Measurements from ENCODE around the gene PYGB. TPM values are rescaled to one million over a fixed set of nuclear protein-coding genes. Genes with fewer than 3 reads are reported as not detected.

PYGB gene
- total and polyA plus RNA-seq, 4 donors, result 30.3 to 90.3 (median 47.3) TPM

DNA sequence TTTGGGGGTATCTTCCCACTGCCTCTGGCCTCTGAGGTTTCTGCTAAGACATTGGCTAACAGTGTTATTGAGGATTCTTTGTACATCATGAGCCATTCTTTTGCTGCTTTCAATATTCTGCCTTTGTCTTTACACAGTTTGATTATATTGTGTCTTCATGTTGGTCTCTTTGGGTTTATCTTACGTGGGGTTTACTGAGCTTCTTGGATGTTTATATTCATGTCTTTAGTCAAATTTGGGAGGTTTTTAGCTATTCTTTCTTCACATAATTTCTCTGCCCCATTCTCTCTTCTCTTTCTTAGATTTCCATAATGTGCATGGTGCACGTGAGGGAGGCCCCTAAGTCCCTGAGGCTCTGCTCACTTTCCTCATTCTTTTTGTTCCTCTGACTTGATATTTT, 44.8 kb upstream of the PYGB start:
- WGBS, 2 donors, result 66 to 93% methylated on average over 2 of the region's 2 CpGs
- no peak overlapping the region for H3K9ac ChIP-seq (ENCODE audit: insufficient read depth in 1 of 2, low read length in 2 of 2)
- H3K9me3 ChIP-seq (ENCODE audit: control insufficient read depth in 4 of 4, insufficient read depth in 3 of 4, low read length in 3 of 4), result no peaks in the 10 kb centered on the region
- ATAC-seq (ENCODE audit: insufficient read depth, low FRiP score), result no peak
- H3K27ac ChIP-seq (ENCODE audit: low read depth in 1 of 2, low read length in 1 of 2), result no peak overlapping the region
- DNase-seq, result no peak
- no peak overlapping the region for H3K4me3 ChIP-seq
- TF ChIP-seq, protein P1, sequence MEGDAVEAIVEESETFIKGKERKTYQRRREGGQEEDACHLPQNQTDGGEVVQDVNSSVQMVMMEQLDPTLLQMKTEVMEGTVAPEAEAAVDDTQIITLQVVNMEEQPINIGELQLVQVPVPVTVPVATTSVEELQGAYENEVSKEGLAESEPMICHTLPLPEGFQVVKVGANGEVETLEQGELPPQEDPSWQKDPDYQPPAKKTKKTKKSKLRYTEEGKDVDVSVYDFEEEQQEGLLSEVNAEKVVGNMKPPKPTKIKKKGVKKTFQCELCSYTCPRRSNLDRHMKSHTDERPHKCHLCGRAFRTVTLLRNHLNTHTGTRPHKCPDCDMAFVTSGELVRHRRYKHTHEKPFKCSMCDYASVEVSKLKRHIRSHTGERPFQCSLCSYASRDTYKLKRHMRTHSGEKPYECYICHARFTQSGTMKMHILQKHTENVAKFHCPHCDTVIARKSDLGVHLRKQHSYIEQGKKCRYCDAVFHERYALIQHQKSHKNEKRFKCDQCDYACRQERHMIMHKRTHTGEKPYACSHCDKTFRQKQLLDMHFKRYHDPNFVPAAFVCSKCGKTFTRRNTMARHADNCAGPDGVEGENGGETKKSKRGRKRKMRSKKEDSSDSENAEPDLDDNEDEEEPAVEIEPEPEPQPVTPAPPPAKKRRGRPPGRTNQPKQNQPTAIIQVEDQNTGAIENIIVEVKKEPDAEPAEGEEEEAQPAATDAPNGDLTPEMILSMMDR (IDR thresholded peaks at IDR 0.05; ENCODE audit: control extremely low read depth, extremely low read depth), result no peak
- peaks cover 0 to 3% (median 1%) of the 10 kb centered on the region in 4 donors for H3K36me3 ChIP-seq (ENCODE audit: control insufficient read depth in 4 of 4, insufficient read depth in 4 of 4, low read length in 4 of 4)
- H3K27me3 ChIP-seq (ENCODE audit: control insufficient read depth in 3 of 3, insufficient read depth in 3 of 3, low read length in 2 of 3), result no peaks in the 10 kb centered on the region
- H3K4me1 ChIP-seq (ENCODE audit: control insufficient read depth in 5 of 5, insufficient read depth in 5 of 5, low read length in 5 of 5), result peaks cover 0 to 5% (median 0%) of the 10 kb centered on the region in 5 donors

DNA sequence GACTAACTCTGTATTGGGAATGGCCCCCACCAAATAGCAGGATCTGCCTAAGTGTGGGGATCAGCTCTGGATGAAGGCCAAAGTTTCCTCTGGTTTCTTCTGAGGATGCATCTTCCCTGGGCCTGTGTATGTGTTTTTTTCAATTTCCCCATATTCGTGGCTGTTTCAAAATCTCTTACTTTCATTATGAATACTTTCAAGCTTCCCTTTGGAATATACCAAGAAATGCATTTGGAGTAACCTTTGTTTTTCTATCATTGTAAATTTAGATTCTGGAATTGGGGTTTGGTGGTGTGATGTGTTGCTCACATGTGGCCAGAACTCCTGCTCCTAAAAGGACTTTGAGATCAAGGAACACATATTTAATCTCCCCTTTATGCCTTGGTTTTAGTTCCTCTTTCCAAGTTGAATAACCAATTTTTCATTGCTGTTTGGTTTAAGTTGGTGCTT, 44.0 kb upstream of the PYGB start:
- no peaks in the 10 kb centered on the region for H3K27me3 ChIP-seq (ENCODE audit: control insufficient read depth in 3 of 3, insufficient read depth in 3 of 3, low read length in 2 of 3)
- WGBS, 2 donors, result 32 to 35% methylated on average over 1 of the region's 1 CpG
- no peak overlapping the region for H3K27ac ChIP-seq (ENCODE audit: low read depth in 1 of 2, low read length in 1 of 2)
- H3K9me3 ChIP-seq (ENCODE audit: control insufficient read depth in 4 of 4, insufficient read depth in 3 of 4, low read length in 3 of 4), result no peaks in the 10 kb centered on the region
- peaks cover 0 to 4% (median 0%) of the 10 kb centered on the region in 5 donors for H3K4me1 ChIP-seq (ENCODE audit: control insufficient read depth in 5 of 5, insufficient read depth in 5 of 5, low read length in 5 of 5)
- no peak overlapping the region for H3K4me3 ChIP-seq
- ATAC-seq (ENCODE audit: insufficient read depth, low FRiP score) (no peak), DNase-seq (peak in 2 of 3 donors; percentile 21 to 63)
- TF ChIP-seq, protein P1 (IDR thresholded peaks at IDR 0.05; ENCODE audit: control extremely low read depth, extremely low read depth), result no peak
- peak overlapping the region; percentile 28 to 68 for H3K9ac ChIP-seq (ENCODE audit: insufficient read depth in 1 of 2, low read length in 2 of 2)
- peaks cover 0 to 3% (median 1%) of the 10 kb centered on the region in 4 donors for H3K36me3 ChIP-seq (ENCODE audit: control insufficient read depth in 4 of 4, insufficient read depth in 4 of 4, low read length in 4 of 4)

DNA sequence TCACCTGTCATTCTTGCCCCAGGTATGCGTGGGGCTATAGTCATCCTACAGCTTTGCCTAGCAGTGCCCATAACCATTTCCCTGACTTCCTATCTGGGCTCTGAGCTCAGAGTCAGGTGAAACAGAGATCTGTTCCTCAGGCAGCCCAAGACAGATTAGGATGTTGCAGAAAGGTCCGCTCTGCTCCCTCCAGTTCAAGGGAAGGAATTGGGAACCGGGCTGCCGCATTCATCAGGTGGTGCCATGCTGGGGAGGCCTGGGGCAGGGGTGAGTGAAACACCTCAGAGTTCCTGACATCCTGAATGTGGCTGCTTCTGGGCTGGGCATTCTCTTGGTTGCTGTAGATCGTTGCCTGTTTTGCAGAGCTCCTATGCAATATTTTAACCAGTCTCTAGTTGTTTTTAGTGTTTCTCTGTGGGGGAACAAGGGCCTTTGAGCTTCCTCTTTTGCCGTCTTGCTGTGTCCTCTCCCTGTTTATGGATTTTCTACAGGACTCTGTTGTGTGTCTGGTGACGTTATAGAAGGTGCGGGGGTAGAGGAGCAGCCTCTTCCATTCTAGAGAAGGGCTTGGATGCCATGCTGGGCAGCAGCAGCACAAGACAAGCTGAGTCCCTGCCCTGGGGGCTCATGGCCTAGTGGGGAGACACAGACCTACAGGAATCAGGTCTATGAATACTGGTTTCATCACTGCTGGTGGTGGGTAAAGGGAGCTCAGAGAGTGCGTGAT, 43.2 kb upstream of the PYGB start:
- Histone ChIP-seq H3K36me3 (ENCODE audit: control insufficient read depth in 4 of 4, insufficient read depth in 4 of 4, low read length in 4 of 4) (peaks cover 0 to 3% (median 1%) of the 10 kb centered on the region in 4 donors), H3K9ac (ENCODE audit: insufficient read depth in 1 of 2, low read length in 2 of 2) (no peak overlapping the region), H3K9me3 (ENCODE audit: control insufficient read depth in 4 of 4, insufficient read depth in 3 of 4, low read length in 3 of 4) (no peaks in the 10 kb centered on the region), H3K4me1 (ENCODE audit: control insufficient read depth in 5 of 5, insufficient read depth in 5 of 5, low read length in 5 of 5) (peaks cover 0 to 2% (median 0%) of the 10 kb centered on the region in 5 donors), H3K27ac (ENCODE audit: low read depth in 1 of 2, low read length in 1 of 2) (peak overlapping the region in 1 of 2 donors; percentile 3), H3K27me3 (ENCODE audit: control insufficient read depth in 3 of 3, insufficient read depth in 3 of 3, low read length in 2 of 3) (no peaks in the 10 kb centered on the region), H3K4me3 (no peak overlapping the region)
- ATAC-seq (ENCODE audit: insufficient read depth, low FRiP score) (no peak), DNase-seq (no peak)
- TF ChIP-seq, protein P1 (IDR thresholded peaks at IDR 0.05; ENCODE audit: control extremely low read depth, extremely low read depth), result no peak
- WGBS, 2 donors, result 71 to 81% methylated on average over 9 of the region's 9 CpGs
